Glomerular visceral epithelial cell (primary cell): ENCODE results near the gene LCN1.
"Not testable (repeated sequence)": the region's sequence is repeated elsewhere in the genome, so short reads cannot be mapped to it uniquely, and the experiment has no call there.

Source experiments
- DNase-seq: peaks from one replicate; pipeline ENCODE4 v3.0.0-alpha.2; 2016; ENCODE audit errors: extremely low spot score

LCN1 gene

DNA sequence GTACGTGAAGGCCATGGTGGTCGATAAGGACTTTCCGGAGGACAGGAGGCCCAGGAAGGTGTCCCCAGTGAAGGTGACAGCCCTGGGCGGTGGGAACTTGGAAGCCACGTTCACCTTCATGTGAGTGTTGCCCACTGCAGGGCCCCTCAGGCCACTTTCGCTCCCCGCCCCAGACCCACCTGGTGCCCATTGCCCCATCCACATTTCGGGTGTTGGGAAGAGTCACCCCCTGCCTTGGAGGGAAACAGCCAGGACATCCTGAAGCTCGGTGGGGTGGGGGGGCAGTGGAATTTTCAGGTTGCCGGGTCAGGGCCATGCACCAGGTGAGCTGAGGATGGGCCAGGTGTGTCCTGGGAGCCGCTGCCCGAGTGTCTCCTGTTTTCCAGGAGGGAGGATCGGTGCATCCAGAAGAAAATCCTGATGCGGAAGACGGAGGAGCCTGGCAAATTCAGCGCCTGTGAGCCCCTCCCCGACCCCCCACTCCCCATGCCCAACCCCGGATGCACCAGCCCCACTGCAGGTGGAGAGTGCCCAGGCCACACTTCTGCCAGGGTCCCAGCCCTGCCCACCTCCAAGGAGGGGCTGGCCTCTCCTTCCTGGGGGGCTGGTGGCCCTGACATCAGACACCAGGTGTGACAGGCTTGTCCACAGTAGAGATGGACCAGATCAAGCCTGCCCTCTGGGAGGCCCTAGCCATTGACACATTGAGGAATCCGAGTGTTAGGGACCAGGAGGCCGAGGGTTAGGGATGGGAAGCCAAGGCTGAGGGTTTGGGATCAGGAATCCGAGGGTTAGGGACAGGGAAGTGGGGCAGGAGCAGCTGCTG, 25.8 kb downstream of the LCN1 start:
- not testable (repeated sequence) for DNase-seq

- no peak for DNase-seq
Observed at GRCh38 chr9:135547756-135548736, 26.8 kb downstream of the LCN1 start.

GRCh38 chr9:135549478-135550343, 28.5 kb downstream of the LCN1 start:
- not testable (repeated sequence) for DNase-seq

- no peak for DNase-seq
Observed at GRCh38 chr9:135550344-135550918, 29.2 kb downstream of the LCN1 start.

DNA sequence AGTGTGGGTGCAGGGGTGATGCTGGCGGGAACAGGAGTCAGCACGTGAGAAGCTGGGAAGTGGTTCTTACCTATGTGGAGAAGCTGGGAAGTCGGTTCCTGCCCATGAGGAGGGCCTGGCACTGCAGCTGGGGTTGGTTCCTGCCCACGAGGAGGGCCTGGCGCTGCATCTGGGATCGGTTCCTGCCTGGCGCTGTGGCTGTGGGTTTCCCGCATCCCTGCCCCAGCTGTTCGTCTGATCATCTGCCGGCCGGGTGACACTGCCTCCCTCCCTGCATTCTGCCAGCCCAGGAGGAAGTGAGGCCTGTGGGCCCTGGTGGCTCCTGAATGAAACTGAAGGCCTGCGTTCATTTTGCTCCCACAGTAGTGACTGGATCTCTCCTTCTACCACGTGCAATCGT, 29.8 kb downstream of the LCN1 start:
- no peak for DNase-seq

- DNase-seq, result no peak
Observed at GRCh38 chr9:135551456-135551855, 30.2 kb downstream of the LCN1 start.

GRCh38 chr9:135552021-135552697, 30.9 kb downstream of the LCN1 start:
- no peak for DNase-seq

DNA sequence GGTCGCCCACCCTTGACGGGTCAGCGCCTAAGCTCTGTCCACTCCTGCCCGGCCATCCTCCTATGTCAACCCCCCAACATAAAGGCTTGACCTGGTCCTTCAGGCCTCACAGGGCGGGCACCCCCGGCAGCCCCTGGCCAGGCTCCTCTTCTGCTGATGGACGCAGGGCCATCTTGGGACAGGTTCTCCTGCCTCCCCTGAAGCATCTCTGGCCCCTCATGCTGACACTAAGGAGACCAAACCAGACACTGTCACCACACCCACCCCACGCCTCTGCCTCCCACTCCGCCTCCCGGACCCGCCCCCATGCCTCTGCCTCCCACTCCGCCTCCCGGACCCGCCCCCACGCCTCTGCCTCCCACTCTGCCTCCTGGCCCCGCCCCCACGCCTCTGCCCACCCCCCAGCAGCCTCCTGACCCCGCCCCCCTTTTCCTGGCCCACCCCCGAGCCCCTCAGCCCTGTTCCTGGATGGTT, 31.5 kb downstream of the LCN1 start:
- DNase-seq, result no peak

GRCh38 chr9:135554718-135555117, 33.5 kb downstream of the LCN1 start:
- DNase-seq, result no peak

DNA sequence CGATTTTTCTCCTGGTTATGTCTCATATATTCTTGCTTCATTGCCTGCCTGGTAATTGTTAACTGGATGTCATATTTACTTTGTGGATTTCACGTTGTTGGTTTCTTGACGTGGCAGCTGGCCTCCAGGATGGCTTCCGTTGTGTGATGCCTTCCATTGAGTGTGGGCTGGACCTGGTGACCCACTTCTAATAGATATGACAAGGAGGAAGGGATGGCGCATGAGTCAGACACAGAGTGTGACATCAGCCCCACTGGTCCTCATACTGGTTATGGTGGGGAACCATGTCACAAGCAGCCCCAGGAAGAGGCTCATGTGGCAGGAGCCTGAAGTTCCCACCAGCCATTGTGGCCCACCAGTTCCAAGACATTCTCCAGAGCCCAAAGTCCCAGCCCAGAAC, 34.0 kb downstream of the LCN1 start:
- no peak for DNase-seq

- DNase-seq, result no peak
Observed at GRCh38 chr9:135555910-135556309, 34.7 kb downstream of the LCN1 start.

GRCh38 chr9:135559606-135560005, 38.4 kb downstream of the LCN1 start:
- no peak for DNase-seq

- DNase-seq, result no peak
Observed at GRCh38 chr9:135561391-135562234, 40.4 kb downstream of the LCN1 start, which contains the start of gene PAEP. TSS of gene PAEP (plus strand) at chr9:135561756.

DNA sequence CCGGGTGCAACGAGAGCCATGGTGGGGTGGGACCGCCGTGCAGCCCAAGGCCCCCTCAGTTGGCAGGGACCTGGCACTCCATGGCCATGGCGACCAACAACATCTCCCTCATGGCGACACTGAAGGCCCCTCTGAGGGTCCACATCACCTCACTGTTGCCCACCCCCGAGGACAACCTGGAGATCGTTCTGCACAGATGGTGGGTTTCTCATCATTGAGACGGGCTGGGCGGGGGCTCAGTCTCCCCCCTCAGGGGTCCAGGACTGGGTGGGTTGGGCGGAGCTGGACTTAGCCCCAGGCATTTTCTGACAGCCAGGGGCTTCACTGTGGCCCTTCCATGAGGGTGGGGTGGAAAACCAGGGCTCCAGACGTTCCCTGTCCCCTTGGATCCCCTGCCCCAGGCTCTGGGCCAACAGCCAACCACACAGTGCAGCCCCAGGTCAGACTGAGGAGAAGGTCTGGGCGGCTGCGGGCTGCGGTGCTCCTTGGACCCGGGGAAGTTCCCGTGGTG, 41.0 kb downstream of the LCN1 start:
- no peak for DNase-seq

DNA sequence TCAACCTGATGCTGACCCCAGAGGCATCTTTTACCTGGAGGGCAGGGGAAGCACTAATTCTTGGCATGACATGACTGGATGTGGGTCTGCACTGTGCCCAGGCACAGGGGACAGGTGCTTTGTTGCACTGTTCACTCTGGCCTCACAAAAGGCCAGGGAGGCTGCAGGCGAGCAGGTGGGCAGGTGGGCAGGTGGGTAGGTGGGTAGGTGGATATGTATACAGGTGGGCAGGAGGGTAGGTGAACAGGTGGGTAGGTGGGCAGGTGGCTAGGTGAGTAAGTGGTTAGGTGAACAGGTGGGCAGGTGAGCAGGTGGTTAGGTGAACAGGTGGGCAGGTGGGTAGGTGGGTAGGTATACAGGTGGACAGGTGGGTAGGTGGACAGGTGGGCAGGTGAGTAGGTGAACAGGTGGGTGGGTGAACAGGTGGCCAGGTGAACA, 41.8 kb downstream of the LCN1 start:
- DNase-seq, result no peak

GRCh38 chr9:135563858-135564257, 42.6 kb downstream of the LCN1 start:
- no peak for DNase-seq

DNA sequence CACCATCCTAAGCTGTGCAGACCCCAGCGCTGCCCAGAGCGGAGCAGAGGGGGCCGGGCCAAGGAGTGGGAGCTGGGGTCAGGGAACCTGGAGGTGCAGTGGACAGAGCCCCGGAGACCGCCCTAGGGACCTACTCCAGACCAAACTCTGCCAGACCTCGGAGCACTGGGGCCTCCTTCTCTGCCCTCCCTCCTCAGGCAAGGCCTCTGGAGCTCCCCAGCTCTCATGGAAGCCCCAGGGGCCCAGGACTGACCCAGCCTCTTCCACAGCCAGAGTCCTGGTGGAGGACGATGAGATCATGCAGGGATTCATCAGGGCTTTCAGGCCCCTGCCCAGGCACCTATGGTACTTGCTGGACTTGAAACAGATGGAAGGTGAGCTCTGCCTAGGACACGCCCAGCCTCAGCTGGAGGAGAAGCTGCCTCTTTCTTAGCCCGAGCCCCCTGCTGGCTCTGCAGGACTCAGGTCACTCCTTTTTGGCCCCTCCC, 43.9 kb downstream of the LCN1 start:
- DNase-seq, result no peak

GRCh38 chr9:135565636-135566035, 44.4 kb downstream of the LCN1 start:
- no peak for DNase-seq

DNA sequence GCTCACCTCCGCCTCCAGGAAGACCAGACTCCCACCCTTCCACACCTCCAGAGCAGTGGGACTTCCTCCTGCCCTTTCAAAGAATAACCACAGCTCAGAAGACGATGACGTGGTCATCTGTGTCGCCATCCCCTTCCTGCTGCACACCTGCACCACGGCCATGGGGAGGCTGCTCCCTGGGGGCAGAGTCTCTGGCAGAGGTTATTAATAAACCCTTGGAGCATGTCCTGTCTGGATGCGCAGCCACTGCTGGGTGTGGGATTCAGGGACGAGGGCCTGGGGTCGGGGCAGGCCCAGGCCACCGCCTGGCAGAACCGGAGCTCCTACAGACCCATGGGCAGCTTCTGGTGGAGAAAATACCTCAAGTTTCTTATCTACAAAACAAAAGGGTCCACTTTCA, 45.3 kb downstream of the LCN1 start:
- DNase-seq, result no peak
